ENCODE results near the gene CDIPT. TPM values are rescaled to one million over a fixed set of nuclear protein-coding genes. Genes with fewer than 3 reads are reported as not detected.

The CDIPT gene
- total RNA-seq, 4 donors from 2014 or later: 80.0 to 121 (median 94.8) TPM

DNA sequence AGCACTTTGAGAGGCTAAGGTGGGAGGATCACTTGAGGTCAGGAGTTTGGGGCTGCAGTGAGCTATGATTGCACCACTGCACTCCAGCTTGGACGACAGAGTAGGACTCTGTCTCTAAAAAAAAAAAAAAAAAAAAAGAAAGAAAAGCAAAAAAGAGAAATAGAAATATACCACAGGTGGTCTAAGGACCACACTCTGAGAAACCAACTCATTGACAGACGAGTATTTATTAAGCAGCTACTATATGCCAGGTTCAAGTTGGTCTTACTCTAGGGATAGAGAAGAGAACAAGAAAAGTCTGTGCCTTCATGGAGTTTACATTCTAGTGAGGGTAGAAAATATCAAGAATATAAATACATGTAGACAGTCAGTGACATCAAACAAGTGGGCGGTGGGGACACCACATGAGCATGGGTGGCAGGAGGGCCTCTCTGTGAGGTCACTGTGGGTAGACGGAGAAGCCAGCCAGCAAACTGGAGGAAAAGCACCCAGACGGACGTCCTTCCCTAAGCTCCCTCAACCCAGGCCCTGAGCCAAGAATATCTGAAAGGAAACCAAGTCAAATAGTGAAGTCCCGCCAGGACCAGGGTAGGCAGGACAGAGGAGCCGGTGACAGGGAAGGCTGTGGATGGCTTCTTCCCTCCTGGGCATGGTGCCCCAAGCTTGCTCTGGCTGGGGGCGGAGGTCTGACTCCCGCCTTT lies 4.7 kb downstream of the CDIPT start:
- H3K9me3 ChIP-seq: no peaks in the 10 kb centered on the region
- H3K4me3 ChIP-seq: no peak overlapping the region
- peaks cover 0 to 37% (median 13%) of the 10 kb centered on the region in 4 donors for H3K4me1 ChIP-seq
- peak overlapping the region in 1 of 4 donors; percentile 10 for H3K27ac ChIP-seq
- TF ChIP-seq, protein P1, sequence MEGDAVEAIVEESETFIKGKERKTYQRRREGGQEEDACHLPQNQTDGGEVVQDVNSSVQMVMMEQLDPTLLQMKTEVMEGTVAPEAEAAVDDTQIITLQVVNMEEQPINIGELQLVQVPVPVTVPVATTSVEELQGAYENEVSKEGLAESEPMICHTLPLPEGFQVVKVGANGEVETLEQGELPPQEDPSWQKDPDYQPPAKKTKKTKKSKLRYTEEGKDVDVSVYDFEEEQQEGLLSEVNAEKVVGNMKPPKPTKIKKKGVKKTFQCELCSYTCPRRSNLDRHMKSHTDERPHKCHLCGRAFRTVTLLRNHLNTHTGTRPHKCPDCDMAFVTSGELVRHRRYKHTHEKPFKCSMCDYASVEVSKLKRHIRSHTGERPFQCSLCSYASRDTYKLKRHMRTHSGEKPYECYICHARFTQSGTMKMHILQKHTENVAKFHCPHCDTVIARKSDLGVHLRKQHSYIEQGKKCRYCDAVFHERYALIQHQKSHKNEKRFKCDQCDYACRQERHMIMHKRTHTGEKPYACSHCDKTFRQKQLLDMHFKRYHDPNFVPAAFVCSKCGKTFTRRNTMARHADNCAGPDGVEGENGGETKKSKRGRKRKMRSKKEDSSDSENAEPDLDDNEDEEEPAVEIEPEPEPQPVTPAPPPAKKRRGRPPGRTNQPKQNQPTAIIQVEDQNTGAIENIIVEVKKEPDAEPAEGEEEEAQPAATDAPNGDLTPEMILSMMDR (IDR thresholded peaks at IDR 0.05): no peak
- TF ChIP-seq POLR2A (IDR thresholded peaks at IDR 0.05) (no peak), EP300 (IDR thresholded peaks at IDR 0.05) (no peak)
- H3K27me3 ChIP-seq: no peaks in the 10 kb centered on the region
- peaks cover 3 to 40% (median 8%) of the 10 kb centered on the region in 3 donors for H3K36me3 ChIP-seq
- DNase-seq (ENCODE audit: low spot score in 2 of 2): no peak
- WGBS, 2 donors: 55 to 57% methylated on average over 10 of the region's 10 CpGs

DNA sequence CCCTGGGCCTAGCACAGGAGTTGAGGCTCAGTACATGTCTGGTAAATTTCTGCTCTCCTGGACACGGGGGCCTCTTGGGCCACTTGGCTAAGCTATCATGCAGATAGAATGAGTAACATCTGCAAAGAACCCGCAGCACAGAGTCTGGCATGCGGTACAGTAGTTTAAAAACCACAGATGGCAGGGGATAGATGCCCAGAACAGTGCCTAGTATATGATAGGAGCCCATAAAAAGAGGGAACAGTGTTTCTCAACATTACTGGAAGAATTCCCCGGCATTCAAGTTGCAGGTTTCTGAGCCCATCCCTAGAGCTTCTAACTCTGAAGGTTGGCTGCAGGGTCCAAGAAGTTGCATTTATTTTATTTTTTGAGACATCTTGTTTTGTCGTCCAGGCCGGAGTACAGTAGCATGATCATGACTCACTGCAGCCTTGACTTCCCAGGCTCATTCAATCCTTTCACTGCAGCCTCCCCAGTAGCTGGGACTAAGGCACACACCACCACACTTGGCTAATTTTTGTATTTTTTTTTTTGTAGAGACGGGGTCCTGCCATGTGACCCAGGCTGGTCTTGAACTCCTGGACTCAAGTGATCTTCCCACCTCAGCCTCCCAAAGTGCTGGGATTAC lies 5.8 kb downstream of the CDIPT start:
- peak overlapping the region in 1 of 4 donors; percentile 37 for H3K27ac ChIP-seq

DNA sequence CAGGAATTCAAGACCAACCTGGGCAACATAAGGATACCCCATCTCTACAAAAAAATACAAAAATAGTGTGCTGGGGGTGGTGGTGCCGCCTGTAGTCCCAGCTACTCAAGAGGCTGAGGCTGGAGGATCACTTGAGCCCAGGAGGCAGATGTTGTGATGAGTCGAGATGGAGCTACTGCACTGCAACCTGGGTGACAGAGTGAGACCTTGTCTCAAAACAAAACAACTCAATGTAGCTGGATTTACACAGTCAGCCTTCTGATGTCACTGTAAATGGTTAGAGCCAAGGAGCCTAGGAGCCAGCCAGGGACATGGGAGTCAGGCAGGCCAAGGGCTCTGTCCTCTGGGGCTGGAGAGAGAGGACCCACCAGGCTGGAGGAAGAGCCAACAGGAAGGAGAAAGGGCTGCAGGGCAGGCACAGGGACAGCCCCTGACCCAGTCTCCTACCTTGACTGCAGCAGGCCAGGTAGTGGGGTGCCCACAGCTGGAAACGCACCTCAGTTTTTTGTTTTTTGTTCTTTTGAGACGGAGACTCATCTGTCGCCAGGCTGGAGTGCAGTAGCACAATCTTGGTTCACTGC lies 8.4 kb downstream of the CDIPT start:
- Histone ChIP-seq H3K27me3 (no peaks in the 10 kb centered on the region), H3K36me3 (peaks cover 3 to 22% (median 3%) of the 10 kb centered on the region in 3 donors), H3K27ac (peak overlapping the region in 1 of 4 donors; percentile 81), H3K4me3 (no peak overlapping the region), H3K4me1 (peaks cover 0 to 31% (median 0%) of the 10 kb centered on the region in 4 donors), H3K9me3 (no peaks in the 10 kb centered on the region)
- WGBS, 2 donors: 88 to 91% methylated on average over 5 of the region's 5 CpGs
- no peak for TF ChIP-seq POLR2A (IDR thresholded peaks at IDR 0.05)
- TF ChIP-seq EP300 (IDR thresholded peaks at IDR 0.05): no peak
- TF ChIP-seq, protein P1 (IDR thresholded peaks at IDR 0.05): no peak
- no peak for DNase-seq (ENCODE audit: low spot score in 2 of 2)

More for the DNA sequence above, 5.8 kb downstream of the CDIPT start:
- 76 to 78% methylated on average over 7 of the region's 7 CpGs for WGBS, 2 donors
- Histone ChIP-seq H3K4me1 (peaks cover 0 to 45% (median 13%) of the 10 kb centered on the region in 4 donors), H3K4me3 (no peak overlapping the region), H3K27me3 (no peaks in the 10 kb centered on the region), H3K36me3 (peaks cover 3 to 40% (median 8%) of the 10 kb centered on the region in 3 donors), H3K9me3 (no peaks in the 10 kb centered on the region)
- no peak for TF ChIP-seq POLR2A (IDR thresholded peaks at IDR 0.05)
- DNase-seq (ENCODE audit: low spot score in 2 of 2): no peak

DNA sequence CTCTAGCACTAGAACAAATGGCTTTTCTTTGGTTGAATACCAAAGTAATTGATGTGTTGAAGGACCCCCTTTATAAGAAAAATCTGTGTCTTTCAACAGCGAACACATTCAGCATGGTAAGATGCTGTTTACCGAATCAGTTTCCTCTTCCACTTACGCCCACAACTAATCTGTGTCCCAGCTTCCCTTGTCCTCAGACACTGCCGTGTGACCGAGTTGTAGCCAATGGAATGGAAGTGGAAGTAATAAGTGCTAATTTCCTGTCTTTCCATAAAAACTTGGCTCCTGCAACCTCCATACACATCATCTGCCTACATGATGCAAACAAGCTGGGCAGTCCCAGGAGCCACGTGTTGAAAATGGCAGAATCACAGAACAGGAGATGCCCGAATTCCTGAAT lies 10.4 kb downstream of the CDIPT start:
- DNase-seq (ENCODE audit: low spot score in 2 of 2): no peak
- H3K9me3 ChIP-seq: no peaks in the 10 kb centered on the region
- WGBS, 2 donors: 22 to 25% methylated on average over 7 of the region's 7 CpGs
- peak; percentile 54 to 69 for TF ChIP-seq EP300 (IDR thresholded peaks at IDR 0.05)
- TF ChIP-seq, protein P1 (IDR thresholded peaks at IDR 0.05): no peak
- peaks cover 0 to 38% (median 0%) of the 10 kb centered on the region in 4 donors for H3K4me1 ChIP-seq
- H3K4me3 ChIP-seq: no peak overlapping the region
- H3K27me3 ChIP-seq: no peaks in the 10 kb centered on the region
- H3K36me3 ChIP-seq: peaks cover 0 to 10% (median 2%) of the 10 kb centered on the region in 3 donors
- peak overlapping the region; percentile 35 to 81 (median 62) for H3K27ac ChIP-seq

DNA sequence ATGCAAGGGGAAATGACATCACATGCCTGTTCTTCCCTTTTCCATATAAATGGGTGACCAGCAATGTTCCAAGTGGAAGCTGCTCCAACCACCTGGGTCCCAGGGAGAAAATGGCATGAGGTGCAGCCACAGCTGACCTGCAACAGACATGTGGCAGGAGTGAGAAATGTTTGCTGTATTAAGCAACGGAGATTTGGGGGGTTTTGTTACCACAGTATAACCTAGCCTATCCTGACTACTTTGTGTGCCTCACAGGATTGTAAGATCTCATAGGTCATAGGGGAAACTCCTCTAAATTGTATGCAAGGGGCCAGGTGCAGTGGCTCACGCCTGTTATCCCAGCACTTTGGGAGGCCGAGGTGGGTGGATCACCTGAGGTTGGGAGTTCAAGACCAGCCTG lies 12.0 kb downstream of the CDIPT start:
- no peak for DNase-seq (ENCODE audit: low spot score in 2 of 2)
- H3K27ac ChIP-seq: peak overlapping the region in 1 of 4 donors; percentile 81
- peaks cover 0 to 24% (median 18%) of the 10 kb centered on the region in 3 donors for H3K36me3 ChIP-seq
- no peaks in the 10 kb centered on the region for H3K27me3 ChIP-seq
- WGBS, 2 donors: 88 to 95% methylated on average over 3 of the region's 3 CpGs
- H3K4me1 ChIP-seq: peaks cover 0 to 31% (median 0%) of the 10 kb centered on the region in 4 donors
- no peak for TF ChIP-seq POLR2A (IDR thresholded peaks at IDR 0.05)
- no peak for TF ChIP-seq EP300 (IDR thresholded peaks at IDR 0.05)
- TF ChIP-seq, protein P1 (IDR thresholded peaks at IDR 0.05): no peak
- H3K9me3 ChIP-seq: no peaks in the 10 kb centered on the region
- H3K4me3 ChIP-seq: no peak overlapping the region

All from tibial nerve (tissue), 4 donors.